ENCODE measurements around the gene APCDD1L.

Gene APCDD1L

GRCh38 chr20:58494923-58495622 is 20.1 kb downstream of the APCDD1L start:
- Histone ChIP-seq H3K27me3 (ENCODE audit: low read length) (no peaks in the 10 kb centered on the region), H4K20me1 (ENCODE audit: low read depth, low read length) (no peaks in the 10 kb centered on the region), H3K9me2 (replicated peaks; ENCODE audit: insufficient read depth, low read length) (no peaks in the 10 kb centered on the region), H3K4me2 (ENCODE audit: low read depth, low read length, poor library complexity, severe bottlenecking) (no peak overlapping the region), H3F3A (ENCODE audit: insufficient read depth) (no peaks in the 10 kb centered on the region), H2AFZ (ENCODE audit: low read depth, low read length, severe bottlenecking) (no peak overlapping the region), H3K79me2 (ENCODE audit: insufficient read depth, low read length) (no peaks in the 10 kb centered on the region), H3K36me3 (ENCODE audit: low read length) (no peaks in the 10 kb centered on the region), H3K9ac (ENCODE audit: low read length) (no peak overlapping the region), H3K4me3 (ENCODE audit: insufficient read depth, low read length, poor library complexity, severe bottlenecking) (no peak overlapping the region), H3K9me3 (ENCODE audit: insufficient read depth, low read length) (no peaks in the 10 kb centered on the region), H3K27ac (ENCODE audit: low read depth, low read length) (no peak overlapping the region)
- TF ChIP-seq, protein P1, sequence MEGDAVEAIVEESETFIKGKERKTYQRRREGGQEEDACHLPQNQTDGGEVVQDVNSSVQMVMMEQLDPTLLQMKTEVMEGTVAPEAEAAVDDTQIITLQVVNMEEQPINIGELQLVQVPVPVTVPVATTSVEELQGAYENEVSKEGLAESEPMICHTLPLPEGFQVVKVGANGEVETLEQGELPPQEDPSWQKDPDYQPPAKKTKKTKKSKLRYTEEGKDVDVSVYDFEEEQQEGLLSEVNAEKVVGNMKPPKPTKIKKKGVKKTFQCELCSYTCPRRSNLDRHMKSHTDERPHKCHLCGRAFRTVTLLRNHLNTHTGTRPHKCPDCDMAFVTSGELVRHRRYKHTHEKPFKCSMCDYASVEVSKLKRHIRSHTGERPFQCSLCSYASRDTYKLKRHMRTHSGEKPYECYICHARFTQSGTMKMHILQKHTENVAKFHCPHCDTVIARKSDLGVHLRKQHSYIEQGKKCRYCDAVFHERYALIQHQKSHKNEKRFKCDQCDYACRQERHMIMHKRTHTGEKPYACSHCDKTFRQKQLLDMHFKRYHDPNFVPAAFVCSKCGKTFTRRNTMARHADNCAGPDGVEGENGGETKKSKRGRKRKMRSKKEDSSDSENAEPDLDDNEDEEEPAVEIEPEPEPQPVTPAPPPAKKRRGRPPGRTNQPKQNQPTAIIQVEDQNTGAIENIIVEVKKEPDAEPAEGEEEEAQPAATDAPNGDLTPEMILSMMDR (IDR thresholded peaks at IDR 0.05; ENCODE audit: insufficient read depth, low read length, poor library complexity, severe bottlenecking) = no peak
- TF ChIP-seq EZH2phosphoT487 (conservative IDR thresholded peaks at IDR 0.05; ENCODE audit: low read length) = no peak

GRCh38 chr20:58492795-58493524 is 22.2 kb downstream of the APCDD1L start:
- H3K79me2 ChIP-seq (ENCODE audit: insufficient read depth, low read length) = no peaks in the 10 kb centered on the region
- no peaks in the 10 kb centered on the region for H3K36me3 ChIP-seq (ENCODE audit: low read length)
- no peak overlapping the region for H3K4me2 ChIP-seq (ENCODE audit: low read depth, low read length, poor library complexity, severe bottlenecking)
- H3K27me3 ChIP-seq (ENCODE audit: low read length) = no peaks in the 10 kb centered on the region
- H4K20me1 ChIP-seq (ENCODE audit: low read depth, low read length) = no peaks in the 10 kb centered on the region
- no peaks in the 10 kb centered on the region for H3K9me3 ChIP-seq (ENCODE audit: insufficient read depth, low read length)
- no peaks in the 10 kb centered on the region for H3K9me2 ChIP-seq (replicated peaks; ENCODE audit: insufficient read depth, low read length)
- no peak overlapping the region for H2AFZ ChIP-seq (ENCODE audit: low read depth, low read length, severe bottlenecking)
- TF ChIP-seq, protein P1 (IDR thresholded peaks at IDR 0.05; ENCODE audit: insufficient read depth, low read length, poor library complexity, severe bottlenecking) = no peak
- no peak for TF ChIP-seq EZH2phosphoT487 (conservative IDR thresholded peaks at IDR 0.05; ENCODE audit: low read length)
- no peaks in the 10 kb centered on the region for H3F3A ChIP-seq (ENCODE audit: insufficient read depth)
- no peak overlapping the region for H3K9ac ChIP-seq (ENCODE audit: low read length)
- H3K4me3 ChIP-seq (ENCODE audit: insufficient read depth, low read length, poor library complexity, severe bottlenecking) = no peak overlapping the region
- no peak overlapping the region for H3K27ac ChIP-seq (ENCODE audit: low read depth, low read length)

GRCh38 chr20:58492074-58492718 is 23.0 kb downstream of the APCDD1L start:
- Histone ChIP-seq H3K9ac (ENCODE audit: low read length) (no peak overlapping the region), H3F3A (ENCODE audit: insufficient read depth) (no peaks in the 10 kb centered on the region), H2AFZ (ENCODE audit: low read depth, low read length, severe bottlenecking) (no peak overlapping the region), H3K9me2 (replicated peaks; ENCODE audit: insufficient read depth, low read length) (no peaks in the 10 kb centered on the region), H3K79me2 (ENCODE audit: insufficient read depth, low read length) (no peaks in the 10 kb centered on the region), H3K27ac (ENCODE audit: low read depth, low read length) (no peak overlapping the region), H3K4me2 (ENCODE audit: low read depth, low read length, poor library complexity, severe bottlenecking) (peak overlapping the region; percentile 25), H3K27me3 (ENCODE audit: low read length) (no peaks in the 10 kb centered on the region), H3K4me3 (ENCODE audit: insufficient read depth, low read length, poor library complexity, severe bottlenecking) (no peak overlapping the region), H3K36me3 (ENCODE audit: low read length) (no peaks in the 10 kb centered on the region), H4K20me1 (ENCODE audit: low read depth, low read length) (no peaks in the 10 kb centered on the region), H3K9me3 (ENCODE audit: insufficient read depth, low read length) (no peaks in the 10 kb centered on the region)
- TF ChIP-seq EZH2phosphoT487 (conservative IDR thresholded peaks at IDR 0.05; ENCODE audit: low read length) = no peak
- TF ChIP-seq, protein P1 (IDR thresholded peaks at IDR 0.05; ENCODE audit: insufficient read depth, low read length, poor library complexity, severe bottlenecking) = no peak
